Measurements from ENCODE around the gene OBSL1. TPM values are rescaled to one million over a fixed set of nuclear protein-coding genes. Genes with fewer than 3 reads are reported as not detected.
A peak's percentile ranks its signal among the peaks of the same experiment; 100 is the strongest.

The OBSL1 gene
- total and polyA plus RNA-seq, 4 donors, result 34.0 to 75.2 (median 64.0) TPM

- H3K27me3 ChIP-seq (ENCODE audit: control insufficient read depth in 3 of 3, insufficient read depth in 3 of 3, low read length in 2 of 3), result no peaks in the 10 kb centered on the region
- no peak for TF ChIP-seq CTCF (IDR thresholded peaks at IDR 0.05; ENCODE audit: control extremely low read depth, extremely low read depth)
- no peak overlapping the region for H3K27ac ChIP-seq (ENCODE audit: low read depth in 1 of 2, low read length in 1 of 2)
- 81 to 88% methylated on average over 35 of the region's 35 CpGs for WGBS, 2 donors
- peak overlapping the region in 1 of 2 donors; percentile 25 for H3K9ac ChIP-seq (ENCODE audit: insufficient read depth in 1 of 2, low read length in 2 of 2)
- peaks cover 0 to 40% (median 21%) of the 10 kb centered on the region in 4 donors for H3K36me3 ChIP-seq (ENCODE audit: control insufficient read depth in 4 of 4, insufficient read depth in 4 of 4, low read length in 4 of 4)
- H3K9me3 ChIP-seq (ENCODE audit: control insufficient read depth in 4 of 4, insufficient read depth in 3 of 4, low read length in 3 of 4), result no peaks in the 10 kb centered on the region
- ATAC-seq (ENCODE audit: insufficient read depth, low FRiP score) (no peak), DNase-seq (no peak)
- peaks cover 0 to 17% (median 3%) of the 10 kb centered on the region in 5 donors for H3K4me1 ChIP-seq (ENCODE audit: control insufficient read depth in 5 of 5, insufficient read depth in 5 of 5, low read length in 5 of 5)
- no peak overlapping the region for H3K4me3 ChIP-seq
Observed at GRCh38 chr2:219562049-219563020, 9.0 kb downstream of the OBSL1 start.

GRCh38 chr2:219561179-219562048, 9.9 kb downstream of the OBSL1 start:
- H3K4me1 ChIP-seq (ENCODE audit: control insufficient read depth in 5 of 5, insufficient read depth in 5 of 5, low read length in 5 of 5), result peaks cover 0 to 17% (median 3%) of the 10 kb centered on the region in 5 donors
- H3K9me3 ChIP-seq (ENCODE audit: control insufficient read depth in 4 of 4, insufficient read depth in 3 of 4, low read length in 3 of 4), result no peaks in the 10 kb centered on the region
- no peak overlapping the region for H3K27ac ChIP-seq (ENCODE audit: low read depth in 1 of 2, low read length in 1 of 2)
- DNase-seq (peak; percentile 39 to 76 (median 70)), ATAC-seq (ENCODE audit: insufficient read depth, low FRiP score) (no peak)
- H3K4me3 ChIP-seq, result no peak overlapping the region
- no peak for TF ChIP-seq CTCF (IDR thresholded peaks at IDR 0.05; ENCODE audit: control extremely low read depth, extremely low read depth)
- peaks cover 0 to 32% (median 14%) of the 10 kb centered on the region in 4 donors for H3K36me3 ChIP-seq (ENCODE audit: control insufficient read depth in 4 of 4, insufficient read depth in 4 of 4, low read length in 4 of 4)
- H3K9ac ChIP-seq (ENCODE audit: insufficient read depth in 1 of 2, low read length in 2 of 2), result no peak overlapping the region
- 67 to 83% methylated on average over 20 to 24 of the region's 24 CpGs for WGBS, 2 donors
- no peaks in the 10 kb centered on the region for H3K27me3 ChIP-seq (ENCODE audit: control insufficient read depth in 3 of 3, insufficient read depth in 3 of 3, low read length in 2 of 3)

GRCh38 chr2:219560893-219561178, 10.5 kb downstream of the OBSL1 start:
- Histone ChIP-seq H3K9ac (ENCODE audit: insufficient read depth in 1 of 2, low read length in 2 of 2) (no peak overlapping the region), H3K4me3 (no peak overlapping the region), H3K27ac (ENCODE audit: low read depth in 1 of 2, low read length in 1 of 2) (no peak overlapping the region), H3K36me3 (ENCODE audit: control insufficient read depth in 4 of 4, insufficient read depth in 4 of 4, low read length in 4 of 4) (peaks cover 0 to 27% (median 13%) of the 10 kb centered on the region in 4 donors), H3K9me3 (ENCODE audit: control insufficient read depth in 4 of 4, insufficient read depth in 3 of 4, low read length in 3 of 4) (no peaks in the 10 kb centered on the region), H3K4me1 (ENCODE audit: control insufficient read depth in 5 of 5, insufficient read depth in 5 of 5, low read length in 5 of 5) (peaks cover 0 to 17% (median 3%) of the 10 kb centered on the region in 5 donors), H3K27me3 (ENCODE audit: control insufficient read depth in 3 of 3, insufficient read depth in 3 of 3, low read length in 2 of 3) (no peaks in the 10 kb centered on the region)
- DNase-seq (no peak), ATAC-seq (ENCODE audit: insufficient read depth, low FRiP score) (no peak)
- no peak for TF ChIP-seq CTCF (IDR thresholded peaks at IDR 0.05; ENCODE audit: control extremely low read depth, extremely low read depth)
- 76 to 87% methylated on average over 3 of the region's 3 CpGs for WGBS, 2 donors

Measured in lung (tissue), 12 donors.